ENCODE data around the gene AHRR.

The AHRR gene

GRCh38 chr5:420632-421286 is 99.2 kb downstream of the AHRR start:
- H3K27ac ChIP-seq: no peak overlapping the region
- TF ChIP-seq CTCF (conservative IDR thresholded peaks at IDR 0.05): no peak

GRCh38 chr5:421287-421880 is 99.9 kb downstream of the AHRR start:
- H3K27ac ChIP-seq: no peak overlapping the region
- no peak for TF ChIP-seq CTCF (conservative IDR thresholded peaks at IDR 0.05)

GRCh38 chr5:421901-422300 is 100.4 kb downstream of the AHRR start:
- H3K27ac ChIP-seq: no peak overlapping the region
- TF ChIP-seq CTCF (conservative IDR thresholded peaks at IDR 0.05): no peak

- TF ChIP-seq CTCF (conservative IDR thresholded peaks at IDR 0.05): no peak
- H3K27ac ChIP-seq: no peak overlapping the region
Observed at GRCh38 chr5:422323-423232, 101.1 kb downstream of the AHRR start.

- TF ChIP-seq CTCF (conservative IDR thresholded peaks at IDR 0.05): no peak
Observed at GRCh38 chr5:423233-423565, 101.7 kb downstream of the AHRR start.

GRCh38 chr5:423626-424261 is 102.2 kb downstream of the AHRR start:
- H3K27ac ChIP-seq: no peak overlapping the region
- no peak for TF ChIP-seq CTCF (conservative IDR thresholded peaks at IDR 0.05)

More at GRCh38 chr5:423233-423565, 101.7 kb downstream of the AHRR start:
- H3K27ac ChIP-seq: no peak overlapping the region
